GM18511 (cell line): ENCODE data around the gene SMURF2.

Experiments
- ATAC-seq: cut with Tn5 transposase; IDR thresholded peaks from one replicate; pipeline ENCODE4 v1.9.1; 2021; ENCODE audit warnings: mild to moderate bottlenecking, moderate library complexity; ENCODE audit not compliant: unreplicated experiment

SMURF2 gene

DNA sequence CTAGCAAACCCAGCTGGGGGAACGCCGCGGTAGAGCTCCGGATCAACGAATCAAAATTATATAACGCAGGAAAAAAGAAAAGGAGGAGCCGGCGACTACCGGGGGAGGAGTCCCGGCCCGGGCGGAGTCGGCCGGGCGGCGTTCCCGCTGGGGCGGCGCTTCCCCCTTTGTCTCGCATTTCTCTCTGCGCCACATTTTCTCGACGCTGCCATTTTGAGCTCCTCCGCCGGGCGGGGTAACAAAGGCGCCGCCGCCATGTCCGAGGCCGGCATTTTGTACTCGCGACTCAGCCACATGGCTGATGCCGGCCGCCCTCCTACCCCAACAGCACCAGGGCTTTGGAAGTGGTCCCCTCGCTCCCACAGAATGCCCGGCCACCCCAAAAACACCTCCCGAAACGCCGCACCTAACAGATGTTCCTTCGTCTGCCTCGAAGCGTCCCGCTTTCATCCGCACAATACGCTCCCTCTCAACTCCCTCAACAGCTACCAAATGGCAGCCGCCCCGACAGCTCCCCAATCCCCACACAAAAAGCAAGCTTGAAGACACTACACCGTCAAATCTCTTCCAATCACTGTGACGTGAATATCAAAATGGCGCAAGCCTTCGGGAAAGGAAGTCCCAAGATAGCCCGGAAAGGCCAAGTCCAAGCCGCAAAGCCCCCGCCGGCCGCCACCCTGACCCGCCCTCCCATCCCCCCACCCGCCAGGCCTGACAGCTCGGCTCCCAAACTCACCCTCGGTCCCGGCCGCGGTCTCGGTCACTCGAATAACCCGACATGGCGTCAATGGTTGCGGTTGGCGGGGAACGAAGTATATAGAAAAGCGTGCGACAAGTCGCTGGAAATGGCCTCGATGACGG lies 156.5 kb downstream of the SMURF2 start:
- peak; percentile 26 for ATAC-seq

DNA sequence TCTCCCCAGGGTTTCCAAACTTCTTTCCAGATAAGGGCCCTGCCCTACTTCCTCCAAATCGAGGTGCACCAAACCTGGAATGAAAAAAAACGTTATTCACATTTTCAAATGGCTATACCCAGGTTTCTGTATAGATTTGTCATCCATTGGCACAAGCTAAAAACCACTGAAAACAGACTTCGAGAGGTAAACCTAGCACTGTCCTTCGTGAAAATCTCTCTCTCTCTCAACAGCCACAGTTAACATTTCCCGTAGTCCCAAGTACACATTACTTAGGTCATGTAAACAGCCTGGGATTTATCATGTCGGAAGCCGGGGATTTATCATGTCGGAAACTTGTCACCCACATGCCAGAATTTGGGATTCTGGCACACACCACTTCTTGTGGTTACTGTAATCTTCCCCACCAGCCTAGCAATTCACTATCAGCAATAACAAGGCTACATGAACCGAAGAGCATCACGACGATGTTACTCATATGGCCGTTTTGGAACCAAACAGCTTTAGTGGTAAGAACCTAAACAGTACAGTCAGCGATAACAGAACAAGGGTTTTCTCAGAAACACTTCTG lies 157.3 kb downstream of the SMURF2 start:
- ATAC-seq: no peak

- ATAC-seq: no peak
Observed at GRCh38 chr17:64503821-64504768, 158.0 kb downstream of the SMURF2 start.

GRCh38 chr17:64503341-64503740 lies 158.8 kb downstream of the SMURF2 start:
- no peak for ATAC-seq

GRCh38 chr17:64502809-64503208 lies 159.3 kb downstream of the SMURF2 start:
- no peak for ATAC-seq

DNA sequence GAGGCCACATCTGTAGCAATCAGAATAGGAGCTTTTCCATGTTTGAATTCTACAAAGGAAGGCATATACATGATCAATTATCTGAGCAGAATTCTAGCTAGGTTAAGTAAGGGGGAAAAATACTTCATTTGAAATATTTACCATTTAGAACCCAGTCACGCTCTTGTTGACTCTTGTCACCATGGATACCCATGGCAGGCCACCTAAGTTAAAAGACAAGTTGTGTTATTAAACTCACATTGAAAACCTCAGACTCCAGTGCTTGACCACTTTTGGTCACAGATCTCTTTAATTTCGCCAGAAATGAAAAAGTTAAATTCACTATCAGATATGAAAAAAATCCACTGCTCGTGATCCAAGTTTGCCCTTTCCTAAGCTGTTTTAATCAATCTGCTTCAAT lies 160.1 kb downstream of the SMURF2 start:
- ATAC-seq: no peak

GRCh38 chr17:64500862-64501765 lies 161.0 kb downstream of the SMURF2 start:
- no peak for ATAC-seq

GRCh38 chr17:64500487-64500859 lies 161.6 kb downstream of the SMURF2 start:
- ATAC-seq: no peak

DNA sequence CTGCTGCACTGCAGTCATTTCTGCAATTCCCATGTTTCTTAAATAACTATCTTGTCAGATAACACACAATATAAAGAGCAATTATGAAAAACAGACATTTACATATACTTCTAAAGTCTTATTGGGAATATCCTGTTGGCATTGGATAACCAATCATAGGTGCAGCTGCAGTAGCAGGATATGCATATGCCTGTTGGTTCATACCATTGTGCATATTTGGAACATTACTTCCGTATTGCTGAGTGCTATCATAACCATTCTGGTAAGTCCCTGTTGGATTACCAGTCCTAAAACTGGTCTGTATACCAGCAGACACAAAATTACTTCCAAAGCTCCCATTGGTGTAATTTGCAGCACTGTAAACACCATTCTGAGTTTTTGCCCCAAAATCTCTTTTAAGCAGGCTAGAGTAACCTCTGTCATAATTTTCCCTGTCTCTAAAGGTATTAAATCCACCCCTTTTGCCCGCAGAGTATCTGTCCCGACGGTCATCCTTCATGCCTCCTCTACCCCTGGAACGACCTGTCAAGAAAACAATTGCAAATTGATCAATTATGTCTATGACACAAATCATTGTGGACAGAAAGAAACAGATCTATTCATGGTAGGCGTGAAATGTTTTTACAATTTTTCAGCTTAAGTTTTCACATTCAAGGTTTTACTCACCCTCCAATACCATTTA lies 162.2 kb downstream of the SMURF2 start:
- ATAC-seq: no peak

DNA sequence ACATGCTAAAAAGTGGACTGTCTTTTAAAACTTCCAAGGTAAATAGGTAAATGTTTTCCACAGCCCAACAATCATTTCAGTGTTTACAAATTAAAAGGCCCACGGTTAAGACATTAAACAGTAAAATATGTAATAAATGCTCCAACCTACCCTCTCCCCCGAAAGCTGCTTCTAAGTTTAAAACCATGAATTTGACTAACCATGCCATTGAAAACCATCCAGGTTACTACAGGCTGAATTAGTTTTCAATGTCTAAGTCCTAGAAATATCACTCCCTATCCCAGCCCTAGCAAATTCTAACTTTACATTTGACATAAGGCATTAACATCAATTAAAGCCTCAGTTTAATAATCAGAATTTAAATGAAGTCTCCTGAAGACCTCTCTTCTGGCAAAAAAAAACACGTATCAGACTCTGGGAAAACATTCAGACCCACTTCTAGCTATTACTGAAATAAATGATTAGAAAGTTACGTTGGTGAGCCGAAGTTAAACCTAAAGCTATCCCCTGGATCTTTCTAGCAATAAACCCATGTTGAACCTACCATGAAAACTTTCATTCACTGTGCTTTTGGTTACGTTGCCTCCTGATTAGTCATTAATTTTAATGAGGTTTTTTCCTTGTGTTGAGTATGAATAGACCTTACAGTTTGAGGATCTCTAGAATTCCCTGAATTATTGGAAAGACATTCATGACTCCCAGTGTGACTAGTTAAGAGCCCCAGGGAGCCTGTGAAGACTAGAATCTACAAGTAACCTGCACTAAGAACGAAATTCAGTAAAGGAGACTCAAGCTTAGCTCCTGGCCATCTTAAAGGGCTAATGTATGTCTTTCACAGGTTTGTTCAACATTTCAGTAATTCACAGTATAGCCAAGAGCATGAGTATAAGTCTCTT lies 163.6 kb downstream of the SMURF2 start:
- no peak for ATAC-seq

DNA sequence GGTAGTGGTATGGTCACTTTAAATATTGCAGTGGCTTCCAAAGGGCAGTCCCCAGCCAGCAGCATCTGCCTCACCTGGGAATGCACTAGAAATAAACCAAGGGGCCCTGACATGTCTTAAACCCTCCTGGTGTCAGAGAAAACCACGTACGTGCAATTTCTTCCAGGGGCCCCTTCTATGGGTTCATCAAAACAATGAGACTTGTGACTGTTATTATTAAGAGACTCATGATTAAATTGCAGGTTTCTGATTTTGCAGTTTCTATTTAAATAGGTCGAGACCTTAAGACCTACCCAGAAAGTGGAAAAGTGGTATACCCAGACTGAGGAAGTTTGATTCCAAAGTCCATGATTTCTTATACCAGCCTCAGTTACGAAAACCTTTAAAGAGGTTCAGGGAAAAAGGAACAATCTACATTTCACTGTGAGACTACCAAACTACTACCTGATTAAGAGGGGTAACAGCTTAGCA lies 164.5 kb downstream of the SMURF2 start:
- ATAC-seq: no peak

DNA sequence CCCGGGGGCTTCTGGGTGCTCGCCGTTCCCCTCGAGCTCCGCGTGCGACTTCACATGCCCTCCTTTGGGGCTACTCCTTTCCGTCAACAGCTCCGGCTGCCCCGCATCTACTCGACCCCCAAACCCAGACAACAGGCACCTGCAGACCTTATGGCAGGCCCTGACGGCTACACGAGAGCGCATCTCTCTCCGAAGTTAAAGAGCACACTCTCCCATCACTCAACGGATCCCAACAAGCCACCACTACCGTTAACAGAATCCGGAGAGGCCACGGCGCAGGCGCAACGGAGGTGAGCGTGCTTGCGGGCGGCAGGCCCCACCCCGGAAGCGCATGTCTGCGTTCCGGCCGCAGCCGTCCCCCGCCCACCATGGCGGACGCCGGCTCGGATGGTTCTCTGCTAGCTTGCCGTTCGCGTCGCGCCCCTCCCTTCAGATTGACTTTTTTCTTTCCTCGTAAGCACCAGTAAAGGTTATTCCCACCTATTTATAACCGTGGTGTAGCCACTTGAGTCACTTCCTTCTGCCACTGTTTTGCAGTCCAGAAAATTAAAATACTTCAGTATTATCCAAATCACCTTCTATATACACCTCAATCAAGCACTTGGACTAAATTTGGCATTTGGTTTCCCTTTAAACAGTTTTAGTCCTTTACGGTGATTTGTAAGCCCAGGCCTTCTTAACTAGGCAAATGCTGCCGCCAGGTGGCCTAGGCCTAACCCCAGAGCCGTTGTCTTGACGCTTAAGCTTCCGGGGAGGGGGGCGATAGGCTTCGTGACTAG lies 165.1 kb downstream of the SMURF2 start, which contains the start of gene POLG2:
Gene POLG2 (minus strand): TSS at position 269 of the 779 bp plus-strand sequence. CDS start 86 bp downstream, at position 183.
- ATAC-seq: peak; percentile 88

- ATAC-seq: no peak
Observed at GRCh38 chr17:64496348-64496785, 165.7 kb downstream of the SMURF2 start.
